Body of pancreas (tissue), 4 donors: ENCODE data around the gene WIPF2. TPM values are rescaled to one million over a fixed set of nuclear protein-coding genes. Genes with fewer than 3 reads are reported as not detected.
"Not testable (repeated sequence)": the region's sequence is repeated elsewhere in the genome, so short reads cannot be mapped to it uniquely, and the experiment has no call there.

Source experiments
- ATAC-seq: fragments of 150-250 bp; one replicate; pipeline ENCODE4 v1.9.1; 2016
- DNase-seq, 4 donors: peaks; one replicate each; pipeline ENCODE4 v3.0.0-alpha.2; 2019
- H3K27ac ChIP-seq, 4 donors: fragments of 200-600 bp; sonication (generic); 1 replicate in 3 of 4; 2 replicates in 1 of 4; pipeline versions ENCODE4 v1.5.1 to v1.6.1; 2016 to 2019; ENCODE audit warnings: mild to moderate bottlenecking in 1 of 4, mixed read lengths in 1 of 4, moderate library complexity in 1 of 4
- H3K27me3 ChIP-seq, 2 donors: fragments of 200-600 bp; sonication (generic); one replicate each; pipeline ENCODE4 v1.6.0; 2016; ENCODE audit warnings: mild to moderate bottlenecking in 1 of 2
- H3K36me3 ChIP-seq, 2 donors: fragments of 200-600 bp; sonication (generic); replicated peaks in 1 of 2; 2 replicates each; pipeline ENCODE4 v1.5.1; 2016; ENCODE audit warnings: low read depth in 2 of 2; ENCODE audit not compliant: insufficient read depth in 1 of 2
- H3K4me1 ChIP-seq: fragments of 200-600 bp; sonication (generic); one replicate; pipeline ENCODE4 v1.6.0; 2016
- H3K4me3 ChIP-seq, 2 donors: fragments of 200-600 bp; sonication (generic); 1 replicate in 1 of 2; 2 replicates in 1 of 2; pipeline ENCODE4 v1.5.1; 2016 to 2019
- H3K9me3 ChIP-seq, 3 donors: fragments of 200-600 bp; sonication (generic); 1 replicate in 2 of 3; 2 replicates in 1 of 3; pipeline ENCODE4 v1.5.1; 2016
- POLR2A ChIP-seq, 3 donors: fragments of 450-650 bp; IDR thresholded peaks; one replicate each; pipeline ENCODE4 v1.6.1; 2016; ENCODE audit warnings: antibody characterized with exemption in 3 of 3, mild to moderate bottlenecking in 2 of 3
- WGBS, 2 donors: methylation state at CpG; one replicate each; pipeline ENCODE4 v1.1.5; 2017; 5-methylcytosine and 5-hydroxymethylcytosine counted together
- intact Hi-C: fragments of 100-400 bp; cut with DNase I; formaldehyde crosslinking; loops from one replicate; pipeline ENCODE4 v1.15.1; 2023
- total RNA-seq, 2 donors: library from RNA; depleted of rRNA; stranded (reverse); fragments of >200 nt; gene quantifications; one replicate each; pipeline ENCODE4 v1.1.0, GENCODE V29; 2016
- TF ChIP-seq, protein P1 (sequence below), 7 experiments: fragments of 450-650 bp in 4 of 7; fragments of 200-600 bp in 3 of 7; sonication (generic) in 3 of 7; IDR thresholded peaks; one replicate each; pipeline ENCODE4 v1.5.1; 2016 to 2019; ENCODE audit warnings: antibody characterized with exemption in 7 of 7

The WIPF2 gene
- total RNA-seq, 2 donors from 2014 or later, result 4.9 to 7.5 TPM

DNA sequence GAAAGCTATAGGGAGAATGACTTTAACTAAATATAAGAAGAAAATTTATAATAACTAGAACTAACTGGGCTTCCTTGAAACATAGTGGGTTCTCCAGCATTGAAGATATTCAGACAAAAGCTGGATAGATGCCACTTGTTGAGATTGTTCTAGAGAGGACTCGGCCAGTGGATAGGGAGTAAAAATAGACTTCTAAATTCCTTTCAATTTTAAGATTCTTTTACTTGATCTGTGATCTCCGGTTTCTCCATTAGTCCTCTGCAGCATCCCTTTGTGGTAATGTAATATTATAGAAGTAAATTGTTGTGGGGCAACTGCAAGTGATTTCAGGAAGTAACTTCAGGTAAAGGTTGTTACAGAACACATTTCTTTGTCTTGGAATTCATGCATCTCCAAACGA lies 79.6 kb downstream of the WIPF2 start:
- 65 to 81% methylated on average over 3 of the region's 3 CpGs for WGBS, 2 donors
- Histone ChIP-seq H3K36me3 (no peaks in the 10 kb centered on the region), H3K27ac (no peak overlapping the region), H3K9me3 (no peaks in the 10 kb centered on the region), H3K4me1 (peaks cover 11% of the 10 kb centered on the region), H3K27me3 (no peaks in the 10 kb centered on the region), H3K4me3 (no peak overlapping the region)
- intact Hi-C loops, result loop anchor here (10.0 kb wide), 1 partner anchor 284 kb away; the partner anchor contains the start of gene CSF3
- TF ChIP-seq, protein P1, sequence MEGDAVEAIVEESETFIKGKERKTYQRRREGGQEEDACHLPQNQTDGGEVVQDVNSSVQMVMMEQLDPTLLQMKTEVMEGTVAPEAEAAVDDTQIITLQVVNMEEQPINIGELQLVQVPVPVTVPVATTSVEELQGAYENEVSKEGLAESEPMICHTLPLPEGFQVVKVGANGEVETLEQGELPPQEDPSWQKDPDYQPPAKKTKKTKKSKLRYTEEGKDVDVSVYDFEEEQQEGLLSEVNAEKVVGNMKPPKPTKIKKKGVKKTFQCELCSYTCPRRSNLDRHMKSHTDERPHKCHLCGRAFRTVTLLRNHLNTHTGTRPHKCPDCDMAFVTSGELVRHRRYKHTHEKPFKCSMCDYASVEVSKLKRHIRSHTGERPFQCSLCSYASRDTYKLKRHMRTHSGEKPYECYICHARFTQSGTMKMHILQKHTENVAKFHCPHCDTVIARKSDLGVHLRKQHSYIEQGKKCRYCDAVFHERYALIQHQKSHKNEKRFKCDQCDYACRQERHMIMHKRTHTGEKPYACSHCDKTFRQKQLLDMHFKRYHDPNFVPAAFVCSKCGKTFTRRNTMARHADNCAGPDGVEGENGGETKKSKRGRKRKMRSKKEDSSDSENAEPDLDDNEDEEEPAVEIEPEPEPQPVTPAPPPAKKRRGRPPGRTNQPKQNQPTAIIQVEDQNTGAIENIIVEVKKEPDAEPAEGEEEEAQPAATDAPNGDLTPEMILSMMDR (IDR thresholded peaks at IDR 0.05), result no peak
- no peak for TF ChIP-seq POLR2A (IDR thresholded peaks at IDR 0.05)
- DNase-seq (no peak), ATAC-seq (no peak)

DNA sequence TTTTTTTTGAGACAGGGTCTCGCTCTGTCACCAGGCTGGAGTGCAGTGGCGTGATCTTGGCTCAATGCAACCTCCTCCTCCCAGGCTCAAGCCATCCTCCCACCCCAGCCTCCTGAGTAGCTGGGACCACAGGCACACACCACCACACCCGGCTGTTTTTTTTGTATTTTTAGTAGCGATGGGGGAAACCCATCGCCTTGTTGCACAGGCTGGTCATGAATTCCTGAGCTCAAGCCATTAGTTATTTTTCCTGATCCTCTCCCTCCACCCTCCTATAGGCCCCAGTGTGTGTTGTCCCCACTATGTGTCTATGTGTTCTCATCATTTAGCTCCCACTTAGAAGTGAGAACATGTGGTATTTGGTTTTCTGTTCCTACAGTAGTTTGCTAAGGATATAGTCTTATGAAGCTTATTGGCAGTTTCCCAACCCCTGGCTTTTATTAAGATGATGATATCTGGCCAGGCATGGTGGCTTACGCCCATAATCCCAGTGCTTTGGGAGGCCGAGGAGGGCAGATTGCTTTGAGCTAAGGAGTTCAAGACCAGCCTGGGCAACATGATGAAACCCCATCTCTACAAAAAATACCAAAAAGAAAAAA lies 80.2 kb downstream of the WIPF2 start:
- H3K27me3 ChIP-seq, ATAC-seq, H3K27ac ChIP-seq, H3K4me1 ChIP-seq, H3K9me3 ChIP-seq, DNase-seq, H3K36me3 ChIP-seq, H3K4me3 ChIP-seq: not testable (repeated sequence)
- WGBS, 2 donors, result 85 to 87% methylated on average over 7 of the region's 7 CpGs
- intact Hi-C loops, result loop anchor here (10.0 kb wide), 1 partner anchor 284 kb away; the partner anchor contains the start of gene CSF3

DNA sequence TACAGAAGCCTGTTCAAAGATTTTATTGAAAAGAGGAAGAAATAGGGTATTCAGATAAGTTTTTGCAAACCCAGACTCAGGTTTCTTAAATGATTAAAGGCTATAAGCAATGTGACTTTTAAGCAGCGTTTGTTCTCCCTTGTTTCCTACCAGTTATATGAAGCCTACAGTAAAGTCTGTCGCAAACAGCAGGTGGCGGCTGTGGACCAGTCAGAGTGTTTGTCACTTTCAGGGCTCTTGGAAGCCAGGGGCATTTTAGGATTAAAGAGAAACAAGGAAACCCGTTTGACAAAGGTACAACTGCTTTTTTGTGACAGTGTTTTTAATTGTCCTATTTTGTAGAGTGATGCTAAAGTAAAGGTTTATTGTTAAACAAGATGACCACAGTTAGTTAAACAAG lies 82.2 kb downstream of the WIPF2 start:
- Histone ChIP-seq H3K9me3 (no peaks in the 10 kb centered on the region), H3K27ac (no peak overlapping the region), H3K36me3 (no peaks in the 10 kb centered on the region), H3K4me1 (no peaks in the 10 kb centered on the region), H3K27me3 (no peaks in the 10 kb centered on the region), H3K4me3 (no peak overlapping the region)
- ATAC-seq, result peak; percentile 49
- TF ChIP-seq, protein P1 (IDR thresholded peaks at IDR 0.05), result peak in 5 of 7 experiments; percentile 11 to 56 (median 47)
- TF ChIP-seq POLR2A (IDR thresholded peaks at IDR 0.05), result no peak
- DNase-seq, result peak in 2 of 4 donors; percentile 40 to 63
- 42 to 59% methylated on average over 4 of the region's 4 CpGs for WGBS, 2 donors
- intact Hi-C loops, result no loop called here

DNA sequence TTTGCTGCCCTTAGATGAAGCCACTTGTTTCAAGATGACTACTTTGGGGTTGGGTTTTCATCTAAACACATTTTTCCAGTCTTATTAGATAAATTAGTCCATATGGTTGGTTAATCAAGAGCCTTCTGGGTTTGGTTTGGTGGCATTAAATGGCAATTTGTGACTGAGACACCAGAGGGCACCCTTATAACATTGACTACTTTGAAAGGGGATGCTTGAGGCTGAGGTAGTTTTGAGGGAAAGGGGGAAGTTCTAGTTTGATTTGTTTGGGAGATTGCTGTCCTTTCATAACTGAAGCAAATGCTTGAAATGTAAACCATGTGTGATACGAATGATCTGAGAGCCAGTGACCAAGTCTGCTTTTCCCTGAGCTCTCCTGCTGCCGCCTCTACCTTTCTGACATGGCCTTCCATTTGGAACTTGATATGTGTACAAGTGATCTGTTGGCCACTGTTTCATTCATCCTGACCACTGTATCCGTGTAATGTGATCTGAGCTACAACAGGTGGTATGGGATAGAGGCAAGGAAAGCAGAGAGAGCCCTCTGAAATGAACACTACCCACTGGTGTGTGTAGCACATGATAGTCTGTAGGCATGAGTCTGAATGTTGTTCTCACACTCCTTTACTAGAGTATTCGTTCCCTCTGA lies 84.0 kb downstream of the WIPF2 start:
- H3K4me1 ChIP-seq, result no peaks in the 10 kb centered on the region
- DNase-seq (peak in 3 of 4 donors; percentile 64 to 72 (median 66)), ATAC-seq (peak; percentile 70)
- intact Hi-C loops, result no loop called here
- TF ChIP-seq POLR2A (IDR thresholded peaks at IDR 0.05), result no peak
- TF ChIP-seq, protein P1 (IDR thresholded peaks at IDR 0.05), result peak; percentile 43 to 91 (median 87)
- H3K4me3 ChIP-seq, result no peak overlapping the region
- H3K27ac ChIP-seq, result peak overlapping the region in 1 of 4 donors; percentile 15
- 43 to 54% methylated on average over 4 of the region's 4 CpGs for WGBS, 2 donors
- no peaks in the 10 kb centered on the region for H3K36me3 ChIP-seq
- no peaks in the 10 kb centered on the region for H3K27me3 ChIP-seq
- H3K9me3 ChIP-seq, result no peaks in the 10 kb centered on the region

DNA sequence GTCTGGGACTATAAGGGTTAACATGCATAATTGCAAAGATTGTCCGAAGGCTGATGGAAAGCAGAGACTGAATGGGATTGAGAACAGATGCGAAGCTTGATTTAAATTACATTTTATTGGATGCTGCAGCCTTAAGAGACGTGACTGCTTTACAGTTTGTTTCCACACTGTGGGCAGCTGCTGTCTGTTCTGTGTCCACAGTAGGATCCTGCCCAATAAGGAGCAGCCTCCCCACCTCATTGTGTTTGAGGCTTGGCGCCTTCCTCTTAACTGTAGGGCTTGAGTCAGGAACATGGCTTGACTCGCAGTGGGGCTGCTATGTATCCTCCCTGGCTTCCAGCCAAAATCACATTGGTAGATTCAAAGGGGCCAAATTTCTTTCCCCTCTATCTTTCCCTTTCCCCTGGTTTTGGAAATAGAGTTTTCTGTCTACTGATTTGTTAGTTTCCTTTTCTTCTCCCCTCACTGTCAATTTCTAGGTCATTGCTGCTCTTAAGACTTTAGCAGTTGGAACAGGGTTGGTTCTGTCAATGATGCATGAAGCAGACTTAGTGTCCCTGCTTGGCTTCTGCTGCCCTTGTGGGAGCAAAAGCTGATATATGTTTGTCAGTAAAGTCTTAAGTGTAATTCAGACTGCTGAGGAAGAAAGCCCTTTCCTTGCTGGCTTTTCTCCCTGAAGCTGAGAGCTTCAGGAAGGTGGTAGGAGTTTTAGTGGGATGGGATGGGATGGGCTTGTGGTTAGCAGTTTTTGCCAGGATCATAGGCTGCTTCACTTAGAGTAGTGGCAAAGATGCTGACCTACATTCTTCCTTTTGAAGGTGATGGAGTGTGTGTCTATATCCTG lies 84.8 kb downstream of the WIPF2 start:
- Histone ChIP-seq H3K27me3 (no peaks in the 10 kb centered on the region), H3K27ac (peak overlapping the region in 1 of 4 donors; percentile 15), H3K4me1 (peaks cover 5% of the 10 kb centered on the region), H3K4me3 (no peak overlapping the region), H3K9me3 (no peaks in the 10 kb centered on the region), H3K36me3 (no peaks in the 10 kb centered on the region)
- ATAC-seq (peak; percentile 21), DNase-seq (no peak)
- intact Hi-C loops, result no loop called here
- WGBS, 2 donors, result 60% methylated on average over 5 of the region's 5 CpGs
- TF ChIP-seq, protein P1 (IDR thresholded peaks at IDR 0.05), result no peak
- no peak for TF ChIP-seq POLR2A (IDR thresholded peaks at IDR 0.05)

DNA sequence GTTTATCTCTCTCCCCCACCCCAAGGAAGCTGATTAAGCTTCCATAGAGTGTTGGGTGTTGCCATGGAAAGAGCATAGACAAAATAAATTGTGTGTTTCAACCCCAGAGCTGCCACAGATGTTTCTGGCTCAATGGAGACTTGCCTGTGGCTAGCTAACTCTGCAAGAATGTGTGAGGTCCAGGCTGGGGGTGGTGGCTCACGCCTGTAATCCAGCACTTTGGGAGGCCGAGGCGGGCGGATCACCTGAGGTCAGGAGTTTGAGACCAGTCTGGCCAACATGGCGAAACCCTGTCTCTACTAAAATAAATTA lies 85.4 kb downstream of the WIPF2 start:
- ATAC-seq, DNase-seq, intact Hi-C loops, H3K9me3 ChIP-seq, H3K27me3 ChIP-seq, H3K27ac ChIP-seq, H3K4me3 ChIP-seq, H3K36me3 ChIP-seq: not testable (repeated sequence)
- H3K4me1 ChIP-seq, result peaks cover 10% of the 10 kb centered on the region
- 87 to 95% methylated on average over 5 of the region's 5 CpGs for WGBS, 2 donors

DNA sequence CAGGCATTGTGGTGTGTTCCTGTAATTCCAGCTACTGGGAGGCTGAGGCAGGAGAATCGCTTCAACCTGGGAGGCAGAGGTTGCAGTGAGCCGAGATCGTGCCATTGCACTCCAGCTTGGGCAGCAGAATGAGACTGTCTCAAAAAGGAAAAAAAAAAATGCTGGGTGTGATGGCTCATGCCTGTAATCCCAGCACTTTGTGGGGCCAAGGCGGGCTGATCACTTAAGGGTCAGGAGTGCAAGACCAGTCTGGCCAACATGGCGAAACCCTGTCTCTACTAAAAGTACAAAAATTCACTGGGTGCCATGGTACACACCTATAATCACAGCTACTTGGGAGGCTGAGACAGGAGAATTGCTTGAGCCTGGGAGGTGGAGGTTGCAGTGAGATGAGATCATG lies 85.8 kb downstream of the WIPF2 start:
- H3K4me3 ChIP-seq, result not testable (repeated sequence)
- 96 to 98% methylated on average over 5 of the region's 5 CpGs for WGBS, 2 donors

More for the DNA sequence above, 85.8 kb downstream of the WIPF2 start:
- ATAC-seq, H3K27me3 ChIP-seq, H3K9me3 ChIP-seq, H3K36me3 ChIP-seq, H3K27ac ChIP-seq, DNase-seq, intact Hi-C loops: not testable (repeated sequence)
- peaks cover 14% of the 10 kb centered on the region for H3K4me1 ChIP-seq
